Astrocyte (in vitro differentiated cells and primary cell): ENCODE measurements around the gene NOXO1.

Experiments used
- EZH2 ChIP-seq: IDR thresholded peaks from 2 replicates; pipeline ENCODE4 v1.6.1; 2012; ENCODE audit warnings: mild to moderate bottlenecking, low read length, inconsistent platforms; ENCODE audit not compliant: insufficient read depth
- TF ChIP-seq, protein P1 (sequence below): IDR thresholded peaks from 2 replicates; pipeline ENCODE4 v1.5.1; 2011; ENCODE audit warnings: low read depth, mild to moderate bottlenecking, inconsistent platforms, low read length, moderate library complexity; ENCODE audit not compliant: insufficient read depth

DNA sequence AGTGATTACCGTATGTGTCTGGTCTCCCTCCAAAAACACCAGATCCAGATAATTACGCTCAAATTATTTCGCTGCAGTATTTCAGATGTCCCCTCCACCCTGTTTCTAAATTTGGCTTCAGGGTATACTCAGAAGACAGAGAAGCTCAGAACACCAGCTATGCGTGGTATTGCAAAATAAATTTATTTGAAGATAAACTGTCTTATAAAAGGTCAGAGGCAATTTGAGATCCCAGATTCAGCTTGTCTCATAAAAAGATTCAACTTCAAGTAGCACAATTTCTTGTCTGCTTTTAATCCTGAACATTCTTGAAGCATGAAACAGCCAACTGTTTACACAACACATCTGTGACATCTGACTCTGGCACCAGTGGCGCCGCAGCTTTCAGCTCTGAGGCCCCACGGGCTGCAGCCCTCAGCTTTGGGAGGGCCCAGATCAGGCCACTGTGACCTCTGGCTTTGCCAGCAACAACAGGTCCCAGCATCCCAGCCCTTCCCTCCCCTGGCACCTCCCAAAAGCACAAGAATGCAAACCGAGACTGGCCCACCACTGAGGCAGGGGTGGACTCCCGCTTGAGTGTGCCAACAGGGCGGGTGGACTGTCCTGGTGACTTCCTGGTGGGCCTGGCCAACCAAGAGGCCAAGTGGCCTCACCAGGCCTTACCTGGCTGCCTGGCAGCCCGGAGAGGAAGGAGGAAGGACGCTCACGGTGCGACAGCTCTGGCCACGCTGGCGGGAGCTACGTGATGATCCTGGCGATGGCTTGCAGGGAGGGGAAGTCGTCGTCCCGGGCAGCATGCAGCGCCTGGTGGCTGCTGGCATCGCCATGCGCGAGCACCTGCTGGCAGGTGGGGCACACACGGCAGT, 16.5 kb upstream of the NOXO1 start:
- no peak for TF ChIP-seq EZH2
- TF ChIP-seq, protein P1, sequence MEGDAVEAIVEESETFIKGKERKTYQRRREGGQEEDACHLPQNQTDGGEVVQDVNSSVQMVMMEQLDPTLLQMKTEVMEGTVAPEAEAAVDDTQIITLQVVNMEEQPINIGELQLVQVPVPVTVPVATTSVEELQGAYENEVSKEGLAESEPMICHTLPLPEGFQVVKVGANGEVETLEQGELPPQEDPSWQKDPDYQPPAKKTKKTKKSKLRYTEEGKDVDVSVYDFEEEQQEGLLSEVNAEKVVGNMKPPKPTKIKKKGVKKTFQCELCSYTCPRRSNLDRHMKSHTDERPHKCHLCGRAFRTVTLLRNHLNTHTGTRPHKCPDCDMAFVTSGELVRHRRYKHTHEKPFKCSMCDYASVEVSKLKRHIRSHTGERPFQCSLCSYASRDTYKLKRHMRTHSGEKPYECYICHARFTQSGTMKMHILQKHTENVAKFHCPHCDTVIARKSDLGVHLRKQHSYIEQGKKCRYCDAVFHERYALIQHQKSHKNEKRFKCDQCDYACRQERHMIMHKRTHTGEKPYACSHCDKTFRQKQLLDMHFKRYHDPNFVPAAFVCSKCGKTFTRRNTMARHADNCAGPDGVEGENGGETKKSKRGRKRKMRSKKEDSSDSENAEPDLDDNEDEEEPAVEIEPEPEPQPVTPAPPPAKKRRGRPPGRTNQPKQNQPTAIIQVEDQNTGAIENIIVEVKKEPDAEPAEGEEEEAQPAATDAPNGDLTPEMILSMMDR: no peak
